Nephron (organoid): ENCODE data around the gene HMX2.

Experiments
- H3K27ac Mint-ChIP-seq, 3 experiments: 2 replicates each; pipeline ENCODE4 v1.8.0; 2020; ENCODE audit warnings: mixed read lengths in 3 of 3, mild to moderate bottlenecking in 2 of 3, moderate library complexity in 1 of 3
- H3K27me3 Mint-ChIP-seq: 2 replicates; pipeline ENCODE4 v1.8.0; 2021; ENCODE audit warnings: low read depth, mild to moderate bottlenecking, moderate library complexity, mixed read lengths
- H3K36me3 Mint-ChIP-seq: 2 replicates; pipeline ENCODE4 v1.8.0; 2020; ENCODE audit warnings: low read depth, mixed read lengths
- H3K4me1 Mint-ChIP-seq: 2 replicates; pipeline ENCODE4 v1.8.0; 2020; ENCODE audit warnings: mixed read lengths
- H3K4me3 Mint-ChIP-seq, 3 experiments: 2 replicates each; pipeline ENCODE4 v1.8.0; 2020; ENCODE audit warnings: mild to moderate bottlenecking in 3 of 3, mixed read lengths in 3 of 3, moderate library complexity in 2 of 3
- H3K9me3 Mint-ChIP-seq: 2 replicates; pipeline ENCODE4 v1.8.0; 2020; ENCODE audit warnings: mixed read lengths
- TF ChIP-seq, protein P1 (sequence below), 3 experiments: fragments of 200-600 bp; sonication (generic); IDR thresholded peaks; one replicate each; pipeline ENCODE4 v1.5.0; 2021; ENCODE audit warnings: antibody characterized with exemption in 3 of 3; ENCODE audit not compliant: unreplicated experiment in 3 of 3

The HMX2 gene

GRCh38 chr10:123109466-123109865 is 38.5 kb upstream of the HMX2 start:
- TF ChIP-seq, protein P1, sequence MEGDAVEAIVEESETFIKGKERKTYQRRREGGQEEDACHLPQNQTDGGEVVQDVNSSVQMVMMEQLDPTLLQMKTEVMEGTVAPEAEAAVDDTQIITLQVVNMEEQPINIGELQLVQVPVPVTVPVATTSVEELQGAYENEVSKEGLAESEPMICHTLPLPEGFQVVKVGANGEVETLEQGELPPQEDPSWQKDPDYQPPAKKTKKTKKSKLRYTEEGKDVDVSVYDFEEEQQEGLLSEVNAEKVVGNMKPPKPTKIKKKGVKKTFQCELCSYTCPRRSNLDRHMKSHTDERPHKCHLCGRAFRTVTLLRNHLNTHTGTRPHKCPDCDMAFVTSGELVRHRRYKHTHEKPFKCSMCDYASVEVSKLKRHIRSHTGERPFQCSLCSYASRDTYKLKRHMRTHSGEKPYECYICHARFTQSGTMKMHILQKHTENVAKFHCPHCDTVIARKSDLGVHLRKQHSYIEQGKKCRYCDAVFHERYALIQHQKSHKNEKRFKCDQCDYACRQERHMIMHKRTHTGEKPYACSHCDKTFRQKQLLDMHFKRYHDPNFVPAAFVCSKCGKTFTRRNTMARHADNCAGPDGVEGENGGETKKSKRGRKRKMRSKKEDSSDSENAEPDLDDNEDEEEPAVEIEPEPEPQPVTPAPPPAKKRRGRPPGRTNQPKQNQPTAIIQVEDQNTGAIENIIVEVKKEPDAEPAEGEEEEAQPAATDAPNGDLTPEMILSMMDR (IDR thresholded peaks at IDR 0.05; ENCODE audit: unreplicated experiment in 3 of 3), result no peak
- Mint-ChIP-seq H3K36me3 (no peaks in the 10 kb centered on the region), H3K4me1 (no peaks in the 10 kb centered on the region), H3K27ac (no peak overlapping the region), H3K9me3 (no peaks in the 10 kb centered on the region), H3K27me3 (peaks cover 50% of the 10 kb centered on the region), H3K4me3 (no peak overlapping the region)

- Mint-ChIP-seq H3K27me3 (peaks cover 76% of the 10 kb centered on the region), H3K9me3 (no peaks in the 10 kb centered on the region), H3K4me1 (no peaks in the 10 kb centered on the region), H3K27ac (no peak overlapping the region), H3K36me3 (no peaks in the 10 kb centered on the region), H3K4me3 (no peak overlapping the region)
- TF ChIP-seq, protein P1 (IDR thresholded peaks at IDR 0.05; ENCODE audit: unreplicated experiment in 3 of 3), result no peak
These were observed 30.1 kb upstream of the HMX2 start for GRCh38 chr10:123117644-123118417.

DNA sequence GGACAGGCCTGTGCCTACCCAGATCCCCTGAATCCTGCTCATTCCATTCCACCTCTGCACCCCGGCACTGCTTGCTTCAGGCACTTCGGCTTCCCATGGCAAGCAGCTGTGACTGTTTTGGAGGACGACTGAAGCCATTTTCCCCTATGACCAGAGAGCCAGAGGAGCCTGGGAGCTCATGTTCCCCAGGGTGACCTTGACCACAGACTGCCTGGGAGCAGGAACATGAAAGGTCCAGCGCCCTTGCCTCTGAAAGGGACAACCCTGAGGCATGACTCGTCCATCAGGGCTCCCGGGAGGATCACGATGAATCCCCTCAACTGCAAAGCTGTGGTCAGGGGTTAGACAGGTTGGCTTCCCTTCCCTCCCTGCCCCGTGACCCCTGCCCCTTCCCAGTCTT is 28.9 kb upstream of the HMX2 start:
- TF ChIP-seq, protein P1 (IDR thresholded peaks at IDR 0.05; ENCODE audit: unreplicated experiment in 3 of 3), result no peak
- Mint-ChIP-seq H3K4me3 (no peak overlapping the region), H3K36me3 (no peaks in the 10 kb centered on the region), H3K27me3 (peaks cover 86% of the 10 kb centered on the region), H3K4me1 (no peaks in the 10 kb centered on the region), H3K27ac (no peak overlapping the region), H3K9me3 (no peaks in the 10 kb centered on the region)

GRCh38 chr10:123126246-123126645 is 21.7 kb upstream of the HMX2 start:
- no peaks in the 10 kb centered on the region for H3K4me1 Mint-ChIP-seq
- H3K4me3 Mint-ChIP-seq, result no peak overlapping the region
- H3K27me3 Mint-ChIP-seq, result peaks cover 95% of the 10 kb centered on the region
- TF ChIP-seq, protein P1 (IDR thresholded peaks at IDR 0.05; ENCODE audit: unreplicated experiment in 3 of 3), result no peak
- H3K27ac Mint-ChIP-seq, result no peak overlapping the region
- no peaks in the 10 kb centered on the region for H3K9me3 Mint-ChIP-seq
- H3K36me3 Mint-ChIP-seq, result no peaks in the 10 kb centered on the region

- TF ChIP-seq, protein P1 (IDR thresholded peaks at IDR 0.05; ENCODE audit: unreplicated experiment in 3 of 3), result no peak
- Mint-ChIP-seq H3K4me3 (no peak overlapping the region), H3K27ac (no peak overlapping the region), H3K9me3 (no peaks in the 10 kb centered on the region), H3K27me3 (peaks cover 99% of the 10 kb centered on the region), H3K36me3 (no peaks in the 10 kb centered on the region), H3K4me1 (peaks cover 19% of the 10 kb centered on the region)
These were observed 18.2 kb upstream of the HMX2 start for GRCh38 chr10:123129618-123130271.
